GM23338 (cell line): ENCODE data around the gene MARCHF10. TPM values are rescaled to one million over a fixed set of nuclear protein-coding genes. Genes with fewer than 3 reads are reported as not detected.

Experiments used
- ATAC-seq: fragments of 200-7000 bp; cut with Tn5 transposase; 3 replicates; pipeline ENCODE4 v1.9.1; 2020
- DNase-seq: peaks from one replicate; pipeline ENCODE4 v3.0.0-alpha.2; 2015; ENCODE audit warnings: low spot score
- H2AFZ ChIP-seq: fragments of 200-600 bp; sonication (generic); 2 replicates; pipeline ENCODE4 v1.8.0; 2016; ENCODE audit warnings: antibody characterized with exemption, mild to moderate bottlenecking, moderate library complexity
- H3F3A ChIP-seq: fragments of 200-600 bp; sonication (generic); replicated peaks from 2 replicates; pipeline ENCODE4 v1.8.0; 2017; ENCODE audit warnings: antibody characterized with exemption, mixed run types, low read depth
- H3K27ac ChIP-seq: fragments of 200-600 bp; sonication (generic); 2 replicates; pipeline ENCODE4 v1.6.1; 2016; ENCODE audit warnings: low read depth
- H3K27me3 ChIP-seq: fragments of 200-600 bp; sonication (generic); 2 replicates; pipeline ENCODE4 v1.8.0; 2016; ENCODE audit warnings: mild to moderate bottlenecking, mixed run types, moderate library complexity; ENCODE audit not compliant: insufficient read depth
- H3K36me3 ChIP-seq: fragments of 200-600 bp; sonication (generic); 2 replicates; pipeline ENCODE4 v1.8.0; 2016; ENCODE audit warnings: mild to moderate bottlenecking; ENCODE audit not compliant: insufficient read depth
- H3K4me1 ChIP-seq: fragments of 200-600 bp; sonication (generic); 2 replicates; pipeline ENCODE4 v1.8.0; 2016; ENCODE audit warnings: mild to moderate bottlenecking, moderate library complexity; ENCODE audit not compliant: insufficient read depth
- H3K4me2 ChIP-seq: fragments of 200-600 bp; sonication (generic); 2 replicates; pipeline ENCODE4 v1.7.1; 2017; ENCODE audit warnings: mixed run types
- H3K4me3 ChIP-seq: fragments of 200-600 bp; sonication (generic); 2 replicates; pipeline ENCODE4 v1.6.1; 2016; ENCODE audit warnings: mixed run types
- H3K79me2 ChIP-seq: fragments of 200-600 bp; sonication (generic); replicated peaks from 2 replicates; pipeline ENCODE4 v1.8.0; 2017; ENCODE audit warnings: mild to moderate bottlenecking; ENCODE audit not compliant: insufficient read depth
- H3K9me2 ChIP-seq: fragments of 200-600 bp; sonication (generic); 2 replicates; pipeline ENCODE4 v1.8.0; 2017; ENCODE audit not compliant: insufficient read depth
- H4K20me1 ChIP-seq: fragments of 200-600 bp; sonication (generic); replicated peaks from 2 replicates; pipeline ENCODE4 v1.8.0; 2017; ENCODE audit warnings: mild to moderate bottlenecking; ENCODE audit not compliant: insufficient read depth
- H3K27ac Mint-ChIP-seq: 2 replicates; pipeline ENCODE4 v1.8.0; 2020; ENCODE audit warnings: inconsistent platforms, mild to moderate bottlenecking, moderate library complexity, mixed read lengths
- H3K27me3 Mint-ChIP-seq: 3 replicates; pipeline ENCODE4 v1.8.0; 2022; ENCODE audit warnings: low read depth, mild to moderate bottlenecking, moderate library complexity, mixed read lengths, inconsistent platforms; ENCODE audit not compliant: insufficient read depth, poor library complexity
- H3K36me3 Mint-ChIP-seq: 3 replicates; pipeline ENCODE4 v1.8.0; 2021; ENCODE audit warnings: low read depth, mild to moderate bottlenecking, inconsistent platforms, moderate library complexity, mixed read lengths
- H3K4me1 Mint-ChIP-seq: 3 replicates; pipeline ENCODE4 v1.8.0; 2020; ENCODE audit warnings: mild to moderate bottlenecking, inconsistent platforms, mixed read lengths
- H3K4me3 Mint-ChIP-seq: 3 replicates; pipeline ENCODE4 v1.8.0; 2021; ENCODE audit warnings: moderate library complexity, mild to moderate bottlenecking, inconsistent platforms, mixed read lengths
- H3K9me3 Mint-ChIP-seq: 3 replicates; pipeline ENCODE4 v1.8.0; 2020; ENCODE audit warnings: moderate library complexity, mild to moderate bottlenecking, inconsistent platforms, mixed read lengths
- CREB1 ChIP-seq: fragments of 250-450 bp; sonication (Bioruptor Pico); IDR thresholded peaks from 2 replicates; pipeline ENCODE4 v1.5.0; 2020; ENCODE audit warnings: low read depth, mild to moderate bottlenecking, moderate library complexity
- EZH2phosphoT487 ChIP-seq: fragments of 200-600 bp; sonication (generic); IDR thresholded peaks from one replicate; pipeline ENCODE4 v1.8.1; 2018; ENCODE audit warnings: antibody characterized with exemption; ENCODE audit not compliant: unreplicated experiment
- JUNB ChIP-seq: IDR thresholded peaks from one replicate; pipeline ENCODE4 v1.6.1; 2016; ENCODE audit warnings: antibody characterized with exemption; ENCODE audit not compliant: unreplicated experiment
- NANOG ChIP-seq: IDR thresholded peaks from 2 replicates; pipeline ENCODE4 v1.6.1; 2016; ENCODE audit warnings: antibody characterized with exemption, borderline replicate concordance
- POLR2AphosphoS5 ChIP-seq: IDR thresholded peaks from 2 replicates; pipeline ENCODE4 v1.6.1; 2016; ENCODE audit warnings: antibody characterized with exemption, low read depth
- STAT1 ChIP-seq: IDR thresholded peaks from one replicate; pipeline ENCODE4 v1.6.1; 2016; ENCODE audit warnings: antibody characterized with exemption; ENCODE audit not compliant: unreplicated experiment
- ZNF114 ChIP-seq: fragments of 250-450 bp; sonication (Bioruptor Pico); IDR thresholded peaks from 2 replicates; pipeline ENCODE4 v1.5.0; 2020; ENCODE audit warnings: mild to moderate bottlenecking, moderate library complexity
- ZNF331 ChIP-seq: fragments of 250-450 bp; sonication (Bioruptor Pico); IDR thresholded peaks from 2 replicates; pipeline ENCODE4 v1.5.0; 2020; ENCODE audit warnings: low read depth, mild to moderate bottlenecking, moderate library complexity
- ZNF462 ChIP-seq: fragments of 250-450 bp; sonication (Bioruptor Pico); IDR thresholded peaks from 2 replicates; pipeline ENCODE4 v1.5.0; 2020; ENCODE audit warnings: mild to moderate bottlenecking, moderate library complexity
- polyA plus RNA-seq: library from polyadenylated mRNA; unstranded; fragments of >200 nt; fragmentation: Nextera tagmentation; extraction: Ambion mirVana; gene quantifications from 2 replicates; pipeline ENCODE4 v1.2.1, GENCODE V29; 2016
- total RNA-seq: library from RNA; depleted of rRNA; stranded (reverse); fragments of >200 nt; shearing (Covaris generic); gene quantifications from 2 replicates; pipeline ENCODE4 v1.2.3, GENCODE V29; 2014
- TF ChIP-seq, protein P1 (sequence below), 2 experiments: fragments of 200-600 bp in 1 of 2; sonication (generic) in 1 of 2; conservative IDR thresholded peaks; 2 replicates each; pipeline versions ENCODE4 v1.5.1 to v1.6.1; 2016 to 2017; ENCODE audit warnings: antibody characterized with exemption in 2 of 2, low read depth in 2 of 2, mild to moderate bottlenecking in 2 of 2, moderate library complexity in 1 of 2

The MARCHF10 gene
- total and polyA plus RNA-seq, 2 experiments from 2014 or later = 0.50 TPM; not detected in 1

GRCh38 chr17:62760945-62761267 lies 47.2 kb downstream of the MARCHF10 start:
- DNase-seq (no peak), ATAC-seq (no peak)
- no peaks in the 10 kb centered on the region for H3K36me3 ChIP-seq
- H3K4me3 ChIP-seq = no peak overlapping the region
- peaks cover 17% of the 10 kb centered on the region for H3K4me1 ChIP-seq
- no peaks in the 10 kb centered on the region for H4K20me1 ChIP-seq
- peaks cover 3% of the 10 kb centered on the region for H3K27me3 Mint-ChIP-seq
- H3K27ac ChIP-seq = no peak overlapping the region
- no peaks in the 10 kb centered on the region for H3K27me3 ChIP-seq
- H2AFZ ChIP-seq = 0 out of 2 replicates have a peak overlapping the region, but pooled peaks have one; percentile 21
- H3F3A ChIP-seq = 0 out of 2 replicates have a peak, but pooled peaks cover 3% of the 10 kb centered on the region
- TF ChIP-seq ZNF114 (no peak), STAT1 (no peak)
- peaks cover 36% of the 10 kb centered on the region for H3K4me1 Mint-ChIP-seq
- H3K36me3 Mint-ChIP-seq = no peaks in the 10 kb centered on the region
- H3K4me3 Mint-ChIP-seq = no peak overlapping the region
- H3K27ac Mint-ChIP-seq = no peak overlapping the region
- H3K9me3 Mint-ChIP-seq = no peaks in the 10 kb centered on the region
- H3K9me2 ChIP-seq = no peaks in the 10 kb centered on the region
- no peak overlapping the region for H3K4me2 ChIP-seq
- no peaks in the 10 kb centered on the region for H3K79me2 ChIP-seq

DNA sequence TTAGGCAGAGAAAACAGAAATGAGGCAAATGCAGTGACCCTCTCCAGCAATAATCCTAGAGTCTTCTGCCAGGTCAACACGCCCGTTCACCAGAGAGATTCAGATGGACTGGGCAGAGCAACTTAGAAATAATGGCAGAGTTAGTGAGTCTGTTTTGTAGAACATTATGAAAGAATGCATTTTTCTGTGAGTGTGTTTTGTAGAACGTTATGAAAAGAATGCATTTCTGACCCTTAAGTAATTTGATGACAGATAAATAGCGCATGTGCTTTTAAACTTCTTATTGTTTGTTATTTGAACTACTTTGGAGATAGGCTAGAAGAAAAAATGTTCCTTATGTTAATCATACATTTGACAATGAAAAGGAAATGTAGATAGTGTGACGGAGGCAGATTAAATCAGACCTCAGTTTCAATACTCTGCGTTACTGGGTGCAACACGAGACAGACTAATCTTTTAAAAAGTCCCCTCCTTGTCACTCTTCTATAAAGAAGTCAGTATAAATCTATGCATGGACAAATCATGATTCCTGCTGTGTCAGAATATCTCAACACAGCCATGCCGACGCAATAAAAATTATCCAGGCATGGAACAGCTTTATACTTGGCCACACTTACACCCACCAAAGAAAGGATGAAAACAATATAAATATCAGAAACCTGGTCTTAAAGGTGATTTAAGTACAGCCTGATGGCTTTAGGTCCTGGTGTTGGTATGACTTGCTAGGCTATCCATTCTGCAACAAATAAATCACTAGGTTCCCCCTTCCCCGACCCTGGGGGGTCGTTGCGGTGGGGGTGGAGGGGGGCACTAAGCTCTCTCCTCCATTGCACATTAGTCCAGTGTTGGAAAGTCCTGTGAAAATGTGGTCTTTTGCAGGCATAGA lies 47.8 kb downstream of the MARCHF10 start:
- H3K27ac ChIP-seq = no peak overlapping the region
- H3K4me3 Mint-ChIP-seq = no peak overlapping the region
- no peaks in the 10 kb centered on the region for H4K20me1 ChIP-seq
- no peak overlapping the region for H3K4me2 ChIP-seq
- peaks cover 31% of the 10 kb centered on the region for H3K4me1 Mint-ChIP-seq
- H3K9me2 ChIP-seq = no peaks in the 10 kb centered on the region
- 0 out of 2 replicates have a peak, but pooled peaks cover 3% of the 10 kb centered on the region for H3F3A ChIP-seq
- H2AFZ ChIP-seq = 0 out of 2 replicates have a peak overlapping the region, but pooled peaks have one; percentile 21
- no peak for ATAC-seq
- peaks cover 17% of the 10 kb centered on the region for H3K4me1 ChIP-seq
- no peak overlapping the region for H3K4me3 ChIP-seq
- H3K9me3 Mint-ChIP-seq = no peaks in the 10 kb centered on the region
- H3K36me3 Mint-ChIP-seq = no peaks in the 10 kb centered on the region
- H3K27me3 Mint-ChIP-seq = no peaks in the 10 kb centered on the region
- no peak overlapping the region for H3K27ac Mint-ChIP-seq
- H3K79me2 ChIP-seq = no peaks in the 10 kb centered on the region
- DNase-seq = no peak
- no peaks in the 10 kb centered on the region for H3K27me3 ChIP-seq
- no peaks in the 10 kb centered on the region for H3K36me3 ChIP-seq
- TF ChIP-seq ZNF331 (no peak), ZNF114 (no peak), EZH2phosphoT487 (no peak), POLR2AphosphoS5 (no peak), ZNF462 (CRISPR knock-in tag) (no peak), CREB1 (CRISPR knock-in tag) (no peak), JUNB (no peak), STAT1 (no peak), NANOG (no peak)
- TF ChIP-seq, protein P1, sequence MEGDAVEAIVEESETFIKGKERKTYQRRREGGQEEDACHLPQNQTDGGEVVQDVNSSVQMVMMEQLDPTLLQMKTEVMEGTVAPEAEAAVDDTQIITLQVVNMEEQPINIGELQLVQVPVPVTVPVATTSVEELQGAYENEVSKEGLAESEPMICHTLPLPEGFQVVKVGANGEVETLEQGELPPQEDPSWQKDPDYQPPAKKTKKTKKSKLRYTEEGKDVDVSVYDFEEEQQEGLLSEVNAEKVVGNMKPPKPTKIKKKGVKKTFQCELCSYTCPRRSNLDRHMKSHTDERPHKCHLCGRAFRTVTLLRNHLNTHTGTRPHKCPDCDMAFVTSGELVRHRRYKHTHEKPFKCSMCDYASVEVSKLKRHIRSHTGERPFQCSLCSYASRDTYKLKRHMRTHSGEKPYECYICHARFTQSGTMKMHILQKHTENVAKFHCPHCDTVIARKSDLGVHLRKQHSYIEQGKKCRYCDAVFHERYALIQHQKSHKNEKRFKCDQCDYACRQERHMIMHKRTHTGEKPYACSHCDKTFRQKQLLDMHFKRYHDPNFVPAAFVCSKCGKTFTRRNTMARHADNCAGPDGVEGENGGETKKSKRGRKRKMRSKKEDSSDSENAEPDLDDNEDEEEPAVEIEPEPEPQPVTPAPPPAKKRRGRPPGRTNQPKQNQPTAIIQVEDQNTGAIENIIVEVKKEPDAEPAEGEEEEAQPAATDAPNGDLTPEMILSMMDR (conservative IDR thresholded peaks at IDR 0.05; ENCODE audit: low read depth in 2 of 2) = no peak
